ENCODE results near the gene DCHS1. TPM values are rescaled to one million over a fixed set of nuclear protein-coding genes. Genes with fewer than 3 reads are reported as not detected.

DCHS1 gene
- total and polyA plus RNA-seq, 2 experiments from 2014 or later = 8.0 to 15.2 TPM

- Histone ChIP-seq H2AFZ (no peak overlapping the region), H3K27ac (no peak overlapping the region), H3K36me3 (replicated peaks; ENCODE audit: insufficient read depth, low read depth) (no peaks in the 10 kb centered on the region), H4K20me1 (ENCODE audit: insufficient read depth, poor library complexity, severe bottlenecking) (no peaks in the 10 kb centered on the region), H3K4me3 (no peak overlapping the region), H3K9me3 (ENCODE audit: low read depth) (no peaks in the 10 kb centered on the region), H3K4me2 (no peak overlapping the region), H3K27me3 (peaks cover 8% of the 10 kb centered on the region), H3K79me2 (no peaks in the 10 kb centered on the region), H3K9me2 (replicated peaks; ENCODE audit: insufficient read depth) (no peaks in the 10 kb centered on the region), H3K4me1 (ENCODE audit: insufficient read depth) (no peaks in the 10 kb centered on the region)
- DNase-seq (ENCODE audit: low spot score) = no peak
- TF ChIP-seq EZH2 (IDR thresholded peaks at IDR 0.05; ENCODE audit: borderline replicate concordance) (no peak), CTCF (IDR thresholded peaks at IDR 0.05; ENCODE audit: poor library complexity) (no peak), EZH2phosphoT487 (IDR thresholded peaks at IDR 0.05; ENCODE audit: low read depth, severe bottlenecking, unreplicated experiment) (no peak)
- 97% methylated on average over 19 of the region's 19 CpGs for WGBS (ENCODE audit: low lambda C conversion rate, missing lambda C conversion rate)
Measured at GRCh38 chr11:6626971-6627761, 28.4 kb downstream of the DCHS1 start.

DNA sequence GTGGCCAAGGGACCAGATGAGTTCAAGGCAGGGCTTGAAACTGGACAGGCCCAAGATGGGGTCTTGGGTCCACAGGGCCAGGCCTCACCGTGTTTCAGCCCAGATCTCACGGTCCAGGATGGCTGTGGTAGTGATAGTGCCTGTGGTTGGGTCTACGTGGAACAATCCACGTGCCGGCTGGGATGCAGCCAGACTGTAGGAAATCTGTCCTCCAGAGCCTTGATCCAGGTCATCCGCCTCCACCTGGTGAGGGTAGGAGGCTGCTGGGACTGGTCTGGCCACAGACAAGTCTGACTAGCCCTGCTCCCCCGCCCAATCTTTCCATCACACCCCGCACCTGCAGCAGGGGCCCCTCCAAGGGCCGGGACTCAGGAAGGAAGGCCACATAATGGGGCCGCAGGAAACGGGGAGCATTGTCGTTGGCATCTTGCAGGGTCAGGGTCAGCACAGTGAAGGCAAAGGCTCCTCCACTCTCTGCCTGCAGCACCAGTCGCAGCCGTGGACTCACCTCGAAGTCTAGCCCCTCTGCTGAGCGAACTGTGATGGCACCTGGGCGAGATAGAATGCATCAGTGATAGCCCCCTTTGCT is 29.7 kb downstream of the DCHS1 start:
- DNase-seq (ENCODE audit: low spot score) = no peak
- Histone ChIP-seq H3K4me1 (ENCODE audit: insufficient read depth) (no peaks in the 10 kb centered on the region), H4K20me1 (ENCODE audit: insufficient read depth, poor library complexity, severe bottlenecking) (no peaks in the 10 kb centered on the region), H3K36me3 (replicated peaks; ENCODE audit: insufficient read depth, low read depth) (no peaks in the 10 kb centered on the region), H3K9me2 (replicated peaks; ENCODE audit: insufficient read depth) (no peaks in the 10 kb centered on the region), H3K79me2 (no peaks in the 10 kb centered on the region), H2AFZ (no peak overlapping the region), H3K27me3 (peaks cover 7% of the 10 kb centered on the region), H3K27ac (no peak overlapping the region), H3K4me3 (no peak overlapping the region), H3K9me3 (ENCODE audit: low read depth) (no peaks in the 10 kb centered on the region), H3K4me2 (no peak overlapping the region)
- TF ChIP-seq EZH2phosphoT487 (IDR thresholded peaks at IDR 0.05; ENCODE audit: low read depth, severe bottlenecking, unreplicated experiment) (no peak), EZH2 (IDR thresholded peaks at IDR 0.05; ENCODE audit: borderline replicate concordance) (no peak), CTCF (IDR thresholded peaks at IDR 0.05; ENCODE audit: poor library complexity) (no peak)
- 94% methylated on average over 17 of the region's 17 CpGs for WGBS (ENCODE audit: low lambda C conversion rate, missing lambda C conversion rate)

GRCh38 chr11:6625156-6625831 is 30.3 kb downstream of the DCHS1 start:
- peaks cover under 1% of the 10 kb centered on the region for H3K27me3 ChIP-seq
- no peak overlapping the region for H2AFZ ChIP-seq
- H4K20me1 ChIP-seq (ENCODE audit: insufficient read depth, poor library complexity, severe bottlenecking) = no peaks in the 10 kb centered on the region
- H3K36me3 ChIP-seq (replicated peaks; ENCODE audit: insufficient read depth, low read depth) = no peaks in the 10 kb centered on the region
- H3K27ac ChIP-seq = no peak overlapping the region
- TF ChIP-seq EZH2phosphoT487 (IDR thresholded peaks at IDR 0.05; ENCODE audit: low read depth, severe bottlenecking, unreplicated experiment) (no peak), CTCF (IDR thresholded peaks at IDR 0.05; ENCODE audit: poor library complexity) (no peak), EZH2 (IDR thresholded peaks at IDR 0.05; ENCODE audit: borderline replicate concordance) (no peak)
- WGBS (ENCODE audit: low lambda C conversion rate, missing lambda C conversion rate) = 92% methylated on average over 12 of the region's 12 CpGs
- no peak overlapping the region for H3K4me2 ChIP-seq
- no peak for DNase-seq (ENCODE audit: low spot score)
- H3K9me3 ChIP-seq (ENCODE audit: low read depth) = no peaks in the 10 kb centered on the region
- no peaks in the 10 kb centered on the region for H3K79me2 ChIP-seq
- no peak overlapping the region for H3K4me3 ChIP-seq
- no peaks in the 10 kb centered on the region for H3K9me2 ChIP-seq (replicated peaks; ENCODE audit: insufficient read depth)
- H3K4me1 ChIP-seq (ENCODE audit: insufficient read depth) = no peaks in the 10 kb centered on the region

Measured in hepatocyte (in vitro differentiated cells).